Measurements from ENCODE around the gene AP5Z1.

The AP5Z1 gene

GRCh38 chr7:4745971-4746919 lies 29.2 kb upstream of the AP5Z1 start:
- peak; percentile 74 for DNase-seq

GRCh38 chr7:4747013-4747412 lies 28.4 kb upstream of the AP5Z1 start:
- DNase-seq, result no peak

- DNase-seq, result no peak
Observed at GRCh38 chr7:4747746-4748145, 27.7 kb upstream of the AP5Z1 start.

DNA sequence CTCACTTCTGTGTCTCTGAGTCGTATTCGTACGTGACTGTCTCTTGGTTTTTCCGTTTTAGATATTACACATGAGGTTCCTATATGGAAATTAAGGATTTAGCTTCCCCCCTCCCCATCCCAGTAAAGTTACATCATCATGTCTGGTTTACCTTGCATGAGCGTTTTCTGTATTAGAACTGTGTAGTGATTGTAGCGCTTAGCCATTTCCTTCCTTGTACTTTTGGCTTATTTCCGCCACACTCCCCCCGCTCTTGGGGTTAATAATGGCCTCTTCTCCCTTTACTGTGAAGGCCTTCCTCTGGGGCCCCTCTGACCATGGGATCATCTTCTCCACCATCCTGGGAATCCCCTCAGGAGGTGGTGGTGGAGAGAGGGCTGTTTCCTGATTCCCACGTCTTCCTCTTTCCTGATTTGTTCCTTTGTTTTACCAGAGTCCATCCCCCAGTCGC lies 27.2 kb upstream of the AP5Z1 start:
- DNase-seq, result peak; percentile 28

DNA sequence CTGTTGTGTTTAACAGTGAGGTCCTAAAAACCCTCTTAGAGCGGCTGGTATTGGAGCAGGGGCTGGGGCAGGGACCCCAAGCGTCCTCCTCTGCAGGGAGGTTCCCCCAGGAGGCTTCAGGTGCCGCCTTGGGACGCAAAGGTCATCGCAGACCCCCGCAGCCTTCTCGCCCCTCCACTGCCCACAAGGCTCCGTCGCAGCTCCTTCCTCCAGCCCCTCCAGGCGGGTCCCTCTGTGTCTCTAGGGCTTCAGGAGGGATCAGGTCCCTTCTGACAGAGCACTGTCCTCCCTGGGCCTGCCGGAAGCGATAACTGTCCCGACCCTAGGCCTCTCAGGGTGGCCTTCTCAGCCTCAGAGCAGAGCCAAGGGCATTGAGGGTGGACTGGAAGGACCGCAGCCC lies 26.1 kb upstream of the AP5Z1 start:
- no peak for DNase-seq

GRCh38 chr7:4749798-4750197 lies 25.6 kb upstream of the AP5Z1 start:
- DNase-seq, result no peak

DNA sequence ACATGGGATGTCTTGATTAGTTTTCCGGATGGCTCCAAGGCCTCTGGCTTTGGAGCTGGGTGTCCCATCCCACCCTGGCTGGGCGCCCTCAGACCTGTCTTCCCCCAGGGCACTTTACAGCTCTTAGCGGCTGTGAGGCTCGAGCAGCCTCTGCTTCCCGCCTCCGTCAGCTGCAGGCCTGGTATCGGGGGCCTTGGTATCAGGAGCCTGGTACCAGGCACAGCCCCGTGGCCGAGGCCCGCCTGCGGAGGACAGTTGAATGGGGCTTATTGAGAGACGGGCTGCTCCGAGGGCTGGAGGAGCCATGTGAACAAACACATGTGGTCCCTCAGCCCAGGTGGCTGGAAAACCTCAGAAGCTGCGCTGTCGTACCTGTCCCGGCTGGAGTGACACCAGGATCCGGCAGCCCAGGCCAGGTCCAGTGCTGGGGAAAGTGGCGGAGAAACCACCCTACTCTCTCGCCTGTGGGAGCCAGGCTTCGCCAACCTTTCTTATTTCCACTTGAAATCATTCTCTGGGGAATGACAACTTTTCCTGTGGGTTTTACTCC lies 23.9 kb upstream of the AP5Z1 start:
- no peak for DNase-seq

- no peak for DNase-seq
Observed at GRCh38 chr7:4753598-4754432, 21.6 kb upstream of the AP5Z1 start.

DNA sequence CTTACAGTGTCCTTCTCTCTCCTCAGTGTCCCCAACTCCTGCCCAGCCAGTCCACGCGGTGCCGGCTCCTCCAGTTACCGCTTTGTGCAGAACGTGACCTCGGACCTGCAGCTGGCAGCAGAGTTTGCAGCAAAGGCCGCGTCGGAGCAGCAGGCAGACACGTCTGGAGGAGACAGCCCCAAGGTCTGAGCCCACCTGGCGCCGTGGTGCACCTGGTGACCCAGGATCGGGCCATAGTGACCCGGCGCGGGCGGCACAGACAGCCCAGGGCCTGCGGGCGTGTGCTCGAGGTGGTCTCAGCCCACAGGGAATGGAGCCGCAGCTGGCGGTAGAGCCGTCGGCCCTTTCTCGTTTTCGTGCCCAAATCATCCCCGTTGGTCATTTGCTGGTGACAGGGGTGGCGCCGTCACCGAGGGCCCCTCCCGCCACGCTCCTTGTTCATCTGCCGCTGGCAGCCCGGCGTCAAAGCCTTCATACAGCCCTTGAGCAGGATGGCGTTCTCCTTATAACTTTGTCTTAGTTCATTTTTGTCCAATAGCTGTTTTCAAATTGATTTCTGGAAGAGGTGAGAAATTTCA lies 20.9 kb upstream of the AP5Z1 start:
- no peak for DNase-seq

DNA sequence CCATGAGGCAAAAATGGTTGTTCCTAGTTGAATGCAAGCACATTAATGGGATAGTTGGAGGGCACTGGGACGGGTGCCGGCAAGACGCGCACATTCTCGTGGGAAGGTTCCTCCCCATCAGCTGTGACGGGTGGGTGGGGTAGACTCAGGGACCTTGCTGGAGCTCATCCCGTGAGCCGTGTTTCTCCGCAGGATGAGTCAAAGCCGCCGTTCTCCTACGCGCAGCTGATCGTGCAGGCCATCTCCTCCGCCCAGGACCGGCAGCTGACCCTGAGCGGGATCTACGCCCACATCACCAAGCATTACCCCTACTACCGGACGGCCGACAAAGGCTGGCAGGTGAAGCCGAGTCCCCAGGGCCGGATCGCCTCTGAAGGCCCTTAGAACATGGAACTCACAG lies 20.4 kb upstream of the AP5Z1 start:
- DNase-seq, result no peak

DNA sequence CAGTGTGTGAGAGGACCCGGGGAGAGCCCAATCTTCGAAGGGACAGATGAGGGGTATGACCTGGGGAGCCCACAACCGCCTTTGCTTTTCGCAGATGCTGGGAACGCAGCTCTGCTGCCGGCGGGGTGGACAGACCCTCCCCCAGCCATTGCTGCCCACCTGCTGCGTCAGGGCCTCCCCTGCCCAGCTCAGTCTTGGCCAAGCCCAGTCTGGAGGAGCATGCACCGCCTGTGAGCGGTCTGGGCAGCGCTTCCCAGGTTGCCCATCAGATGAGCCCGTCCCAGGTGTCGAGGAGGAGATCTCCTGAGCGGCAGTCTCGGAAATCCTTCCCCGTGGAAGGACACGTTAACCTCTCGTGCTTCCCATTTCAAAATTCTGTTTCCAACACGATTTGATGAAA lies 17.3 kb upstream of the AP5Z1 start:
- DNase-seq, result no peak

DNA sequence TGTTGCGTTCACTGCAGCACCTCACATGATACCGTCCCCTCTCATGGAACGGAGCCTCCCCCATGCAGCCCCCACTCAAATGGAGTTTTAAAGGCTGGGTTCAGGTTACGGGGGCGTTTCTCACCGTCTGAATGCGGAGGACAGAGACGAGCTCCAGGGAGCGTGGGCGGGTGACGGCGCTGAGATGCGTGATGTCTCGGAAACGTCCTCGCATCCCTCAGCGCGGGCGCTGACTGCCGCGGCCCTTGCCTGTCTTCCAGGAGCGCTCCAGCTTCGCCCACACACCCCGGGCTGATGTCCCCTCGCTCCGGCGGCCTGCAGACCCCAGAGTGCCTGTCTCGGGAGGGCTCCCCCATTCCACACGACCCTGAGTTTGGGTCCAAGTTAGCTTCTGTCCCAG lies 16.6 kb upstream of the AP5Z1 start:
- DNase-seq, result no peak

- no peak for DNase-seq
Observed at GRCh38 chr7:4759211-4759610, 16.2 kb upstream of the AP5Z1 start.

DNA sequence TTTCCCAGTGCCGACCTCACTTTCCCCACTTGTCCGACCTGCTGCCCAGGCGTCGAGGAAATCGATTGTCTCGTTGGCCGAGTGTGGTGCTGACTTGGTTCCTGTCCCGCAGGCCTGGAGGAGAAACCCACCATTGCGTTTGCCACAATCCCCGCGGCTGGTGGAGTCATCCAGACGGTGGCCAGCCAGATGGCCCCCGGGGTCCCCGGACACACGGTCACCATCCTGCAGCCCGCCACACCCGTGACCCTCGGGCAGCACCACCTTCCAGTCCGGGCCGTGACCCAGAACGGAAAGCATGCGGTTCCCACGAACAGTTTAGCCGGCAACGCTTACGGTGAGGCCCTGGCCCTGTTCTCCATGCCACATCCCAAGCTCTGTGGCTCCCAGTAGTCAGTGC lies 14.5 kb upstream of the AP5Z1 start:
- DNase-seq, result no peak

DNA sequence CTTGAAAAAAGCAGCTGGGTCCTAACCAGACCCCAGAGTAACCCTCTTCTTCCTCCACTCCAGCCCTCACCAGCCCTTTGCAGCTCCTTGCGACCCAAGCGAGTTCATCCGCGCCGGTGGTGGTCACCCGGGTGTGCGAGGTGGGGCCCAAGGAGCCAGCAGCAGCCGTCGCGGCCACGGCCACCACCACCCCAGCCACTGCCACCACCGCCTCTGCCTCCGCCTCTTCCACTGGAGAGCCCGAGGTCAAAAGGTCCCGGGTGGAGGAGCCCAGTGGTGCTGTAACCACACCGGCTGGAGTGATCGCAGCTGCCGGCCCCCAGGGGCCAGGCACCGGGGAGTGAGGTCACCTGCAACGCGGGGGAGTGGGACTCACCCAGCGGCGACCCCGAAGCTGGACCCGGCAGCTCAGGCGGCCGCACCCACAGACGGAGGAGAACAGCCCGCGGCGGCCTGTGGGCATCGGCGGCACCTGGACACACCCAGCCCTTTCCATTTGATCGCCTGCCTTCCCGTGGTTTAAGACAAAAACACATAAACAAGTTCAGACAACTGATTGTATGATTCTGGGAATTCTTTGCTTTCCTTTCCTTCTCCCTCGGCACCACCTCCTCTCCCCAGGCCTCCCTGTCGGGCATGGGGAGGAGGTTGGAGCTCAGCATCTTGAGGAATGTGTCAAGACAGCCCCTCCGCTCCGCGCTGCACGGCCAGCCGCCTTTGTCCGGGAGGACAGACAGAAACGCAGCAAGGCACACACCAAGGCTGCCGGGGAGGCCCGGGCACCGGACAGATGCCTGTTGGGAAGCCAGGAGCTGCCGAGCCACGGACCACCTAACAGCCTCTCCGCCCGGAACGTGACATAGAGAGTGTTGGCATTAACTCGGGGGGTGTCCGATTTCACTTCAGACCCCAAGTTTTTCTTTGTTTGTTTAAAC lies 13.0 kb upstream of the AP5Z1 start:
- no peak for DNase-seq

- DNase-seq, result no peak
Observed at GRCh38 chr7:4763091-4763793, 12.2 kb upstream of the AP5Z1 start.

- DNase-seq, result no peak
Observed at GRCh38 chr7:4763794-4764185, 11.6 kb upstream of the AP5Z1 start.

- DNase-seq, result peak; percentile 55
Observed at GRCh38 chr7:4764402-4765007, 10.9 kb upstream of the AP5Z1 start.

- no peak for DNase-seq
Observed at GRCh38 chr7:4765776-4766490, 9.5 kb upstream of the AP5Z1 start.
